CD4-positive, alpha-beta T cell treated with Interleukin-6 for 4 hours (primary cell): ENCODE data around the gene ANO4.

Experiments used
- DNase-seq: peaks from one replicate; pipeline ENCODE4 v3.0.0-alpha.2; 2020; ENCODE audit warnings: mixed read lengths

Gene ANO4

DNA sequence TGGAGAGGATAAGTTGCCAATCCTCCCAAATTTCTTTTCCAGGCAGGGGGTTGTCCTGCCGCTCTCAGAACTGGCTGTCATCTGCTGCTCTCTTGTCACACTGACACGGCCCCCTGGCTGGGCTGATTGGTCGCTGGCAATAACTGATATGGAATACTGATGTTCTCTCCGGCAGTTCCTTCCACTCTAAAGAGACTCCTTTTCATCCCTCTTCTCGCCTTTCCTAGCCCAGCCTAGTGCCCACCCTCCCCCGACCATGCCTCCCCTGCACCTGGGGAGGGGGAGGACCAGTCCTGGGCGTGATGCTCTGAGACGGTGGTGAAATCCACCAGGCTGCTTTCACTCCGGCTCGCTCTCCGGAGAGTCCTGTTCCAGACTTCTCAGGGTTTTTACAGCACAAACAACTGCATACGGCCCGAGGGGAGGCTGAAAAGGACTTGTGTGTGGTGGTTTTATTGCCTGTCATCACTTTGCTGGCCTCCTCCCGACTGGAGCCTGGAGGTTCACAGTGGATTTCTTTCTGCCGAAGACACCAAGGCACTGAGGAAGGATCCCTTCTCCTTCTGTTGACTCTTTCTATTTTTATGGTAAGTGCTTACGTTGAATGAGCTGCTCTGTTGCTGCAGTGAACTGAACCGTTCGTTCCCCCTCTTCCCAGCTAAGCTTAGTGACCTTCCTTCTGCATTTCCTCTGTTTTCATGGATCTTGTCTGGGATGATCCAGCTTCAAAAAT is at the start of gene ANO4:
ANO4 (plus strand) TSS at position 336 of the 733 bp plus-strand sequence. CDS start 107,010 bp downstream, outside the sequence.
- no peak for DNase-seq

DNA sequence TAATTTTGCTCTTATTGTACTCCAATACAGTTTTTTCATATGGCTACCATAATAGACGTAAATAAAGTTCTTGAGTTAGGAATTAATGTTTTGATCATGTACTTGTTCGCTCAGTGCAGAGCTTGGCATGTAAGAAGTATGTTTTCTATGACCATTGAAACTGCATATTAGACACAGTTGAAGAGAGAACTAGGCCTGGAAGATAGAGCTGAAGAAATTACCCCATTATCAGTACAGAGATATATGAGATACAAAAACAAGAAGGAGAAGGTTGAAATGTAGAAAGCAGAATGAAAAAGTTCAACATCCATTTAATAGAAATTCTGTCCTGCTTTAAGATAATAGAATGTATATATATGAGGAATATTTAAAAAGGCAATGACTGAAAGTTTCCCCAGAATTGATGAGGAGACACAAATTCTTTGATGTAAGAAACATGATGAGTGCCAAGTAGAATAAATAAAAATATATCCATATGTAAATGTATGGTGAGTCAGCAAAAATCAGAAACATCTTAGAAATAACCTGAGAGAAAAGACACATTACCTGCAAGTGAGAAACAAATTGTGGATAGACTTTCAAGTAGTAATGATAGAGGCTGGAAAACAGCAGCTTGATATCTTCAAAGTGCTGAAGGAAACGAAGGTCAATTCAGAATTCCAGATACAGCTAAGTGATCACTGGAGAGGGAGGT is 49.1 kb upstream of the ANO4 start:
- DNase-seq, result no peak

DNA sequence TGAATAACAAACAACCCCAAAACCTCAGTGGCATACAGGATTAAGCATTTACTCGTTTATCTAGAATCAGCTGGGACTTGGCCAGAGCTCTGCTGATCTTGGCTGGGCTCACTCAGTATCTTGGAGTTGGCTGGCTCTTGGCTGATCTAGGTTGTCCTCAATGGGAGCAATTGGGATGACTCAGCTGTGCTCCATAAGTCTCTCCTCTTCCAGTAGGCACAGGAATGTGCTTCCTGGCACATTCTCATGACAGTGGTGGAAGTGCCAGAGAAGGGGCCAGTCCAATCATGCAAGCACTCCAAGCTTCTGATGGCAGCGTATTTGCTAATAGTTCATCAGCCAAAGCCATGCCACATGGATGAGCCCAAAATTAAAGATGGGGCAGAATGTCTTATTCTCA is 41.7 kb upstream of the ANO4 start:
- DNase-seq, result no peak

DNA sequence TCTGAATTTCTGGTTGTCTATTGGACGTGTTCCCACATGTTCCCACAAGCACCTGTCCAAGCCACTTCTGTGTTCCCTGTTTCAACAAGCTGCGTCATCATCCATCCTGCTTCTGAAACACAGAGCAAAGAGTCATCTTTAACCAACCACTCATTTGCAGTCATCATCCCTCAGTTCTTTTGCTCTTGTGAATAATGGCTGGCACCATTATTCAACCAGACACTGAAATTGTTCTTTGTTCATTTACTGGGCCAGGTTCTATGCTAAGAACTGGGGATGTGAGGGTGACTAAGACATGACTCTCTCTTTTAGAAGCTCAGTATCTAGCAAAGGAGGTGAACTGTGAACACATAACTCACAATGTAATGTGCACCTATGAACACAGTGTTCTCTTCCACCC is 40.7 kb upstream of the ANO4 start:
- DNase-seq, result no peak

DNA sequence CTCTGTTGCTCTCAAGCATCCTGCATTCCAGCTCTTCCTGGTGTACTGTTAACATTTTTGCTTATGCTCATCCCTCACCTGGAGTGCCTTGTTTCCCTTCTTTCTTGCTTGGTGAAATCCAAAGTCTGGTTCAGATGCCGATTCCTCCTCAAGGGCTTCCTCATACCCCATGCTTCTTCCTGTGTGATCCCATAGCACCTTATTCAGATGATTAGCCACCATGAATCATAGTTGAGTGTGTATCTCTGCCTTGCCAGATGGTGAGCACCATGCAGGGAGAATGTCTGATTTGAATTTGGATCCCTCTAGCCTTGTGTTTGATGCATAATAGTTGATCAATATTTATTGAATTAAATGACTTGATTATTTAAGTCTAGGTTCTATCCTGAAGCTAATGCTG is 39.4 kb upstream of the ANO4 start:
- DNase-seq, result no peak

DNA sequence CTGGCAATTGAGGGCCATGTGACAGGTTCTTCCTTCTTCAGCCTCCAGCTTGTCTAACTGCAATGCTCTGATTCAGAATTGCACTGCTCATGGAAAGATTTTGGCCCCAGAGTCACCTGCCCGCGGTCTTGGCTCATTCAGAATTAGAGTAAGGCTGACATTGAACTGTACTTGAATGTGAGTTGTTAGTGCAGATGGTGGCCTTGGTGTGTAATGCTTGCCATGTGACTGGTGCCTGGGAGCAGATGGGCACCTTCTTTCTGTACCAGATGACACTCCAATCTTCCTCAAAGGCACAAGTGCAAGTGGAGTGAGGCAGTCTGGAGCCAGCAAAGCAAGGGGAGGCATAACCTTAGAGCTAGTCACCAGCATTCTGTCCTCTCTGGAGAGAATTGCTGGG is 36.5 kb upstream of the ANO4 start:
- DNase-seq, result no peak

DNA sequence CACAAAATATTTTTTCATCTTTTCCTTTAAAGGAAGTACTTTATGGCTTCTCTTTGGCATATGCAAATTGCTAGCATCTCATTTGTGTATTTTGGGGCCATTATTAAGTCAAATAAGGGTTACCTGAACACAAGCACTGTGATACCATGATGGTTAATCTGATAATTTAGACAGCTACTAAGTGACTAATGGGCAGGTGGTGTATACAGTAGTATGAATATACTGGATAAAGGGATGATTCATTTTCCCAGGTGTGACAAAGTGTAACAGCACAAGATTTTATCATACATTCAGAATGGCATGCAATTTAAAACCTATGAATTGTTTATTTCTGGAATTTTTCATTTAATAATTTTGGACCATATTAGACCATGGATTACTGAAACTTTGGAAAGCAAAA is 27.2 kb upstream of the ANO4 start:
- no peak for DNase-seq

DNA sequence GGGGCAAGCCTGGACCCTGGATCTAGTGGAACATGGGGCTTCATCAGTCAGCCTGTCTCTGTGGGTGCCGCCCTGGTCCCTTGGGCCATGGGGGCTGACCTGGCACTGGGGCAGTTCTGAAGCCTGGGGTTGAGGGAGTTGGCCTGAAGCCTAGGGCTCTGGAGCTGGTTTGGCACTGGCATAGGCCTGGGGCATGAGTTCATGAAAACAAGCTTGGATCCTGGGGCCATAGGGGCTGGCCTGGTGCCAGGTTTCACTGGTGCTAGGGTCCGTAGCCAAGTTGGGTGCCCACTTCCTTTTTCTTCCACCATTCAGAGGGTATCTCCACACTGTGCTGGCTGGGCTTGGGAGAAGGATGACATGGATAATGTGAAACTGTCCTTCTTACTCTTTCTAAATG is 26.6 kb upstream of the ANO4 start:
- no peak for DNase-seq

DNA sequence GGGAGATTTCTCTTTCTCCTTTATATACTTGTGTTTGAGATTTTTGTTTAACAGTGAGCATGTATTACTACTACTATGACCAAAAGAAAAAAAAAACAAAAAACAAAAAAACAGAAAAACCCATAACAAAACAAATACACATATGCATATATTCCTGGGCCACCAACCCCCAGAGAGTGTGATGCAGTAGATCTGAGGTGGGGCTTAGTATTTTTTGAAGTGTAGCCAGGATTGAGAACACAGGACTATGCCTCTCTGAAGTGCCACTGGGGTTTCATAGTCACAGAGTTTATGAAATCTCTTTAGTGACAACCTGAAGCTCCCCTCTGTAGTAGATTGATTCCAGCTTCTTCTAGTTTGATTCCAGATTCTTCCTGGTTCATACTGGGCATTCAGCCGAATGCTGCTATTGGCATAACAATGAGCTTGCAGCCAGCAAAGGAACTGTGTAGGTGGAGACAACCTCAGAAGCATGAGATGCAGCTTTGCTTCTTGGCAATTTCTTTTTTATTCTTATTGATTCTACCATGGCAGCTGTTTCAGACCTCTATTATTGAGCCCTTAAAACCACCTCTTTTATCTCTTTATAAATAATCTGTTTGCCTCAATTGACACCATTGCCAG is 15.5 kb upstream of the ANO4 start:
- no peak for DNase-seq

DNA sequence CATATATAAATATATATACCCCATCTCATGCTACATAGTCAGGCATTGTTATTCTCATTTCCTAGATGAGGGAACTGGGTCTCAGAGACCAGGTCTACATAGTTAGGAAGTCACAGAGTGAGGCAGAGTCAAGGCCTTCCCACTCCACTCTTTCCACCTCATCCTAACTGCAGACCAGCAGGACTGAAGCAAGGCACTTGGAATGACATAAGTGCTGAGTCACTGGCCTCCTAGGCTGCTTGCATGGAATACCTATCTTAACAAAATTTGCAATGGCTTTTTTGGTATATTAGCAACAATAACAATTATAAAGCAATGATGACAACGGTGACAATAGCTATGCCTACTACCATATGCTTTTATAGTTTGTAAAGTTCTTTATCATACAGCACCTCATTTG is 5.4 kb upstream of the ANO4 start:
- no peak for DNase-seq

DNA sequence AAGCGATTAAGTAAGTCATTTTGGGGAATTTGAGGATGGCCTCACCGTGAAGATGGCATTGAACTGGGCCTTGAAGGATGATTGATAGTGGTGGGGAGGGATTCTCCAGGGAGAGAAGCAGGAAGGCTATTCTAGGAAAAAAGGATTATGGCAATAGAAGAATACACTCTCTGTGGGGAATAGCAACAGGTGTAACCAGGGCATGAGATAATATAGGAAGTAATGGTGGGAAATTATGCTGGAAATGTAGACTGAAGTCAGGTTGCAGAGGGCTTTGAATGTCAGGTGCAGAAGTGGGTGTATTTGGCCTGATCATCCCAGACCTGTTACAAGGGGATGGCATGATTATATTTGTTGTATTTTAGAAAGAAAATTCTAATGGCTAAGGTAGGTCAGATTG is 4.6 kb upstream of the ANO4 start:
- no peak for DNase-seq

DNA sequence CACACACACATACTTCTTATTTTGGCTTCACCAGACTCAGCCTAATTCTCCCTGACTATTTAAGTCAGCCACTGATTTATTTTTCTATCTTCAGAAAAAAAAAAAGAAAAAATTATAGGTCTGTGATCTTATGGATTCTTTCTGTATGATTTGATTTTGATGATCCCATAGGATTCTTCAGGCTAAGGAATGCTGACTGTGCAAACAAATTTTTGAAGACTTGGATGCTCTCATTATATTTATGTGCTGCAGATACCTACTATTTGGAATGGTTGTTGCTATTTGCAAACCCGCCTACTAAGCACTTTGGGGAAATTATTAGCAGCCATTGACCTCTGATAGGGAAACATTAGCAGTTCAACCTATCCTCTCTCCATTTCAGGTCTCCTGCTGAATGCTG is 4.0 kb upstream of the ANO4 start:
- DNase-seq, result no peak

DNA sequence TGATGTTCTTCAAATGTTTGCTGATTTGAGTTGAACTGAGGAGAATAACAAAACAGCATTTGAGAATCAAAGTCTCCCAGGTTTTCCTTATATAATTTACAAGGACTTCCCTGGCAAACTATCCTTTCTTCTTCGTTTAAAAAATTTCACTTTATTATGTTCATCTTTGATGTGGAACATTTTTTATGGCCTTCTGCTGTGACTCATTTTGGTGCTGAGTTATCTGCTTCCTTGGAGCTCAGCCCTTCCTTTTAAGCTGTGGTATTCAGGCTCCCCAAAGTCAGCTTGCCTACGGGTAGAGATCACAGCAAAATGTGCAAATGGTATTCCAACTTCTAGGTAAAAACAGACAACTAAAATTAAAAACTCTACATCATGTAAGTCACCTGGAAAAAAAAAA is 1.4 kb upstream of the ANO4 start:
- DNase-seq, result no peak

DNA sequence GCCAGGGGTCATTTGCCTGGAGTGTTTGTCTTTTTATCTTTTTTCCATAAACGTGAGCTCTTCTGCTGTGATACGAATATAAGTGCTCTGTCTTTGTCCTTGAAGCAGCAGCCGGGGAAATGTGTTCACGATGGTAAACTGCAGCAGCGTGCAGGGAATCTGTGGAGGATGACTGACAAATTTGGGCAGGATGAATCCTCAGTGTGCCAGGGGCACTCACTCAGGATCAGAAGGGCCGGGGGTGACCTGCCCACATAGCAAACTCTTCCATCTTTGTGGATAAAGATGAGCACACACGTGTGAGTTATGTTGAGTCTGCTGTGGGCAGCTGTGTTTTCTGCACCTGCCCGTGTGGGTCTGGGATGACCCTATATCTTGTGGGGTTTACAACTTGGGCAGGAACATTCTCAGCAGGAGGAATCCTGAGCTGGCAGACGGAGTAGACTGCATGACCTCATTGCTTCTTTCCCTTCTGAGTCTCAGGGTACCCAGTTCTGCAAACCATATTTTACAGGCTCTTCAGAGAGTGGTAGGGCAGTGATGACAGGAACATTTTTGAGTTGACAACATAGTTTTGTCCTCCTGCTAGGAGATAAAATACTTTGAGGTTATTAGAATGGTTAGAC is 711 bp downstream of the ANO4 start:
- DNase-seq, result no peak

DNA sequence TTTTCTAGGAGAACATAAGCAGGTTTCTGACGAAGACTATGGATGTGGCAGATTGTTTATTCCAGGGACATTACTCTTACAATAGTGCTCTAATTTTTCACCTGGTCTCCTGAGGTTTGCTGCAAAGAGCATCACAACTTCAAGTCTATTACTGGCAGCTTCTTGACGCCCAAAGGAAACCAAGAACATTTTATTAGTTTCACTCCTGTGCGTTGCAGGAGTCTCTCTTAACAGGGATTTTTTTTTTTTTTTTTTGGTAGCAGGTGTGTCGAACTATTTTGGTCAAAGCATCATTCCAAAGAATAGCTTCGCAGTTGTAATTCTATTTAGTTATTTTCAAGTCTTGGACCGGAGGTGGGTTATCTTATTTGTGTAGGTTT is 1.2 kb downstream of the ANO4 start:
- DNase-seq, result no peak

DNA sequence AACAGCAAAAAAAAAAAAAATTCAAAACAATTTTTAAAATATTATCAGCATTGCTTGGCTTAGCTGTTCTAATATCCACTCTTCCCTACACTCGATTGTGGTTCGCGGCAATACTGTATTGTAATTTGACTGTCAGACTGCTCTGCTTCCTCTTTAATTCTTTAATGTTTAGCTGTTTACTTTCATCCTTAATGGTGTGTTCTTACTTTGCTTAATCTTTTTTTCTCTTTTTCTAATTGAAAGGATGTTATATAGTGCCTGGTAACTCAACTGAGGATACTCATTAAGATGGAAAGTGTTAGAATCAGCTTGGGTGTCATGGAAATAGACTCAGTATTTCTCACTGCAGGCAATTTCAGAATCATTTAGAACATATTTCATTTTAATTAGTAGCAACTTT is 2.0 kb downstream of the ANO4 start:
- no peak for DNase-seq

DNA sequence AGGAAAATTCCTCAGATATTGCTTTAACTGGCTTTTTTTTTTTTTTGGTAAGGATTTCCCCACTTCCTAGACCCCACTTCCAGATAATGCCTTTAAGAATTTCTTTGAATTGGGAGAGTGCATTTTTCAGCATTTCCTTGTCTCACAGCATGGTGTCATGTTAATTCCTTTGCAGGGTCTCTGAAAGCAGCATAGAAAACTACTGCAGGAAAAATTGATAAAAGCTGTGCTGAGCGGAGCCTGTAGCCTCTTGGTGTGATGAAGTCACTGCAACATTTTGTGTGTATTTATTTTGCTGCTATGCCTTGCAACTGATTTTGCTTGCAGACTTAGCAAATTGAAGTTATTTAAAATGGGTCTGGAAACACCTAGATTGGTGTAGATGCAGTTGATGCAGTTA is 2.7 kb downstream of the ANO4 start:
- no peak for DNase-seq

DNA sequence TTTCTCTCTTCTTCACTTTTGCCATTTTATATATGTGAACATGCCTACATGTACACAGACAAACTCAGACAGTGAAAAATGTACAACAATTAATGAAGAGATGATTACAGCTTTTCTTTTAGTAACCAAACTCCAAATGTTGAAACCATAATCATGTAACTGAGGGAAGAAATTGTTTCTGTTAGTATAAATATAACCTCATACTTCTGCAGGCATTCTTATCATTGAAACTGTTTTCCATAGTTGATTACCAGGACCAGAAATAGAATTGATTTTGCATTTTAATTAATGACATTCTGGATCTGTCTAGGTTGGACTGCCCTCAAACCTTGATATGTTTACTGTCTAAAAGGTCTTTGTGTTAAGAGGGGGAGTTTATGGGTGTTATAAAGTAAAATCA is 3.2 kb downstream of the ANO4 start:
- no peak for DNase-seq

DNA sequence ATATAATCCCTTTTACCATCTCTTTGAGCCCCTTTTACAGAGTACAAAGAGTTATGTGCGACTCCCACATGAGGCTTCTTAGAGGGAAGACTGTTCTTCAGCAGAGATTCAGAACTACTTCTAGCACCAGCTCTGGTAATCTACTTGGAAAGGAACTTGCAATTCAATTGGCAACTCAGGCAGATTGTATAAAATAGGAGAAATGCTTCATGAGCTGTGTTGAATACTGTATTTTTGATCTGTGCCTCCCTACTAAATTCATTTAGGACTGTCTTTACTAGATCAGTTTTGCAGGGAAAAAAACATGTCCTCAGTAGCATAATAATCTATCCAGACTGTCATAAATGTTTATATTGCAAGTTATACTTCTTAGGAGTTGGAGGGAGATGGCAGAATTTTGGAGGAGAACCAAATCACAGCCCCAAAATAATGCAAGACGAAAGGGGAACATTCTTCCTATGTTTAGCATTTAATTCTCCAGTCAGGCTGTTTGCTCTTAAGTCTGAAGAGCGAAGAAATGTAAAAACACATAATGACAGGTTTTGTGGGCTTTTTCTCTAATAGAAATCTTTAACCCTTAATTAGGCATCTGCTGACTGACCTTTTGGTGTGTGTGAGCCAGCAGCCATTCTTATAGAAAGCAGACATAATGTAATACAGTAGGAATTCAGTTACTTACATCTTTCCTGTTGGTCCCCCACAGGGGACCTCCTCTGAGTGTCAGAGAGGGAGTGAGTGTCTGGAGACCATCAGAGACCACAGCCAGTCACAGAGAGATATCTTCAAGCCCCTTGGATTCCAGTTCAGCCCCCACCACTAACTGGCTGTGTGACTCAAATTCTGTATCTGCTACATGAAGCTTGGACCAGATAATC is 3.9 kb downstream of the ANO4 start:
- DNase-seq, result no peak

DNA sequence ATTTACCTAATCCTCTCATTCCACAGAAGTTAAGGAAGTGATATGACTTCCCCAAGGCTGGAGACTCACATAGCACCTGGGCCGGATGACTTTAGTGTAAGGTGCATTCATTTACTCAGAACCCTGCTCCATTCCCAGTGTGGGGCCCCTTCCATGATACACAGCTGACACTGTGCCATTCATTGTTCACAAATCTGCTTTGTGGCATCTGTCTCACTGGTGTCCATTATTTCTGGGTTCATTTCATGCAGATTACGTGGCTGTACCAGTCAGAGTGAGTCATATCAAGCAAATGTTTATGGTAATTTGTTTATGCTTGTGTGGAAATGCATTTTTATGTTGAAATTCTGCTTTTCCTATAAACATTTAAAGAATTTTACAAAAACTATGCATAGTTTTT is 5.2 kb downstream of the ANO4 start:
- no peak for DNase-seq

DNA sequence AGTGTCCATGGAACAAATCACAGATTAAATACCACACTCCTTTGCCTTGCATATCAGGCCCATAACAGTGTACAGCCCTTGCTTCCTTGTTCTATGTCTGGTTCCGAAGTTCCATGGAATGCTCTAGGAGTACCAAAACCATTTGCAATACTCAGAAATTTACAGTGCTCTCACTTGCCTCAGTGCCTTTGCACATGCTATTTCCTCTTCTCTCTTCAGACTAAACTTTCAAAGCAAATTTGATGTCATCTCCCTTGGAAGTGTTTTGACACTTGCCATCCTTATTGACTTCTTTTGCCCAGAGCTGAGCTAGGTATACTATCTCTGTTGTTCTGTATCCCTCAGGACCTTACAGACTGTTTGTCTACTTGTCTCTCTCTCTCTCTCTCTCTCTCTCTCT is 6.1 kb downstream of the ANO4 start:
- DNase-seq, result no peak

DNA sequence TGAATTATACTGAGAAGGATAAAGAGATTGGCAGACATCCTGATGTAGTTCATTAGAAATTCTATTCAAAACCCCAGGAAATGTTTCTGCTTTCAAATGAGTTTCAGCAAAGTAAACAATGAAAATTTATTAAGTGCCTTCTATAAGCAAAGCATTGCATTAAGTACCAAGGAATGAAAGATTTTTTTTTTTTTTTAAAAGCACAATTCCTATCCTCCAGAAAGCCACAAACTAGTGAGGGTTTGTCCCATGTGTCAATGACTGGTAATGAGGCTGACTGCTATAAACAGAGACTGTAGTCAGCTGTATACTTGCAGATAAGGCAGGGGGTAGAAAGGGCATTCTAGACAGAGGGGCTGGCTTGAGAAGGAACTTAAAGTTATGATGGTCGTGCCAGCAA is 6.7 kb downstream of the ANO4 start:
- no peak for DNase-seq

DNA sequence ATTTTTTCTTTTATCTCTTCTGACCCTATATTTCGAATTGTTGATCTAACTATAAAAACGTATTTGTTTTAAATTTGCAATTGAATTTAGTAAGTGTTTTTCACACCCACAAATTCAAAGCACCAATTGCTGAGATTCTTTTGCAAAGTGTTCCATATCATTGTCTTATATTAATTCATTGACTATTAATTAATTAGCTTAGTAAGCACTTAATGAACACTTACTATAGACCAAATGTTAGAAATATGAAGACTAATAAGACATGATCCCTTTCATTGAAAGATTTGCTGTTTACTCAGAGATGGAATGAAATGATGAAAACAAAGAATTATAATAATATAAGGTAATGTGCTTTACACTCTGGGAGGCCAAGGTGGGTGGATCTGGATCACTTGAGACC is 14.2 kb downstream of the ANO4 start:
- DNase-seq, result no peak
